Endothelial cell of umbilical vein (primary cell): ENCODE data around the gene DDX24. TPM values are rescaled to one million over a fixed set of nuclear protein-coding genes. Genes with fewer than 3 reads are reported as not detected.

Source experiments
- BruUV-seq: library from RNA; stranded (reverse); fragments of 400-500 nt; replicated peaks from 2 replicates; lab custom pipeline; 2021; lab: Mats Ljungman, UMichigan
- CTCF ChIA-PET: fragments of 300-600, 350-600 bp; sonication (Branson Sonifier 250); formaldehyde crosslinking; loops from one replicate; lab custom pipeline; 2021; ENCODE audit warnings: antibody characterized with exemption, inconsistent platforms; lab: Charles Lee
- POLR2A ChIA-PET: fragments of 300-600, 350-600 bp; sonication (Branson Sonifier 250); formaldehyde crosslinking; loops from one replicate; lab custom pipeline; 2021; ENCODE audit warnings: antibody characterized with exemption, inconsistent platforms; lab: Charles Lee
- DNase-seq: peaks from one replicate; pipeline ENCODE4 v3.0.0-alpha.2; 2011; ENCODE audit warnings: low read depth, low spot score
- FAIRE-seq: peaks from 2 replicates; lab custom pipeline; 2011; peaks lifted over from hg19 to GRCh38; lab: Jason Lieb, UNC
- H2AFZ ChIP-seq: 2 replicates; pipeline ENCODE4 v1.6.0; 2012; ENCODE audit warnings: low read depth, low read length, control low read depth, inconsistent platforms
- H3K27ac ChIP-seq: 2 replicates; pipeline ENCODE4 v1.5.1; 2011; ENCODE audit warnings: low read depth, mild to moderate bottlenecking, control low read depth, low read length, moderate library complexity; ENCODE audit not compliant: insufficient read depth
- H3K27me3 ChIP-seq, 2 experiments: 2 replicates each; pipeline versions ENCODE4 v1.6.0 to v1.6.1; 2011; ENCODE audit warnings: low read length in 2 of 2, mixed read lengths in 1 of 2; ENCODE audit not compliant: control insufficient read depth in 2 of 2, insufficient read depth in 2 of 2
- H3K36me3 ChIP-seq, 2 experiments: 2 replicates in 1 of 2; 3 replicates in 1 of 2; pipeline ENCODE4 v1.5.1; 2011; ENCODE audit warnings: low read length in 2 of 2, mild to moderate bottlenecking in 1 of 2, moderate library complexity in 1 of 2; ENCODE audit not compliant: control insufficient read depth in 2 of 2, insufficient read depth in 2 of 2; ENCODE audit errors: extremely low read depth in 1 of 2
- H3K4me1 ChIP-seq: 3 replicates; pipeline ENCODE4 v1.5.1; 2011; ENCODE audit warnings: mild to moderate bottlenecking, low read length; ENCODE audit not compliant: control insufficient read depth, insufficient read depth; ENCODE audit errors: extremely low read depth
- H3K4me2 ChIP-seq: 2 replicates; pipeline ENCODE4 v1.6.1; 2011; ENCODE audit warnings: low read length, control low read depth, mixed read lengths; ENCODE audit not compliant: insufficient read depth
- H3K4me3 ChIP-seq, 3 experiments: fragments of 200-600 bp in 1 of 3; sonication (generic), shearing (Covaris generic) in 1 of 3; replicated peaks in 1 of 3; 2 replicates each; pipeline ENCODE4 v1.5.1; 2011 to 2016; ENCODE audit warnings: control low read depth in 3 of 3, low read length in 3 of 3, mild to moderate bottlenecking in 2 of 3, inconsistent platforms in 1 of 3, low read depth in 1 of 3, moderate library complexity in 1 of 3; ENCODE audit not compliant: insufficient read depth in 1 of 3
- H3K79me2 ChIP-seq: 2 replicates; pipeline ENCODE4 v1.6.0; 2012; ENCODE audit warnings: low read length, inconsistent platforms; ENCODE audit not compliant: control insufficient read depth, insufficient read depth
- H3K9ac ChIP-seq: replicated peaks from 2 replicates; pipeline ENCODE3; 2011; ENCODE audit warnings: low read length, control low read depth; ENCODE audit not compliant: insufficient read depth; ENCODE audit errors: extremely low read depth
- H3K9me1 ChIP-seq: replicated peaks from 3 replicates; pipeline ENCODE4 v1.6.0; 2011; ENCODE audit warnings: mild to moderate bottlenecking, low read length; ENCODE audit not compliant: control insufficient read depth, insufficient read depth; ENCODE audit errors: extremely low read depth
- H3K9me3 ChIP-seq: replicated peaks from 2 replicates; pipeline ENCODE4 v1.5.1; 2012; ENCODE audit warnings: low read length, inconsistent platforms; ENCODE audit not compliant: control insufficient read depth, insufficient read depth
- H4K20me1 ChIP-seq: replicated peaks from 2 replicates; pipeline ENCODE3; 2011; ENCODE audit warnings: mild to moderate bottlenecking, low read length; ENCODE audit not compliant: control insufficient read depth, insufficient read depth; ENCODE audit errors: extremely low read depth
- EZH2 ChIP-seq: IDR thresholded peaks from 2 replicates; pipeline ENCODE4 v1.6.1; 2012; ENCODE audit warnings: borderline replicate concordance, low read depth, mild to moderate bottlenecking, moderate library complexity, low read length, inconsistent platforms; ENCODE audit not compliant: severe bottlenecking
- FOS ChIP-seq: IDR thresholded peaks from 2 replicates; pipeline ENCODE4 v1.6.1; 2011; ENCODE audit warnings: mild to moderate bottlenecking, low read length, moderate library complexity, borderline replicate concordance; ENCODE audit not compliant: insufficient read depth
- GATA2 ChIP-seq: IDR thresholded peaks from 2 replicates; pipeline ENCODE4 v1.7.0; 2011; ENCODE audit warnings: low read depth, mild to moderate bottlenecking, moderate library complexity, mixed read lengths, low read length; ENCODE audit not compliant: insufficient read length, insufficient read depth
- JUN ChIP-seq: IDR thresholded peaks from 2 replicates; pipeline ENCODE4 v1.6.1; 2011; ENCODE audit warnings: borderline replicate concordance, low read depth; ENCODE audit not compliant: insufficient read length, insufficient read depth
- MYC ChIP-seq: IDR thresholded peaks from one replicate; pipeline ENCODE4 v1.6.1; 2011; ENCODE audit warnings: mild to moderate bottlenecking, low read depth, low read length
- POLR2A ChIP-seq: IDR thresholded peaks from 2 replicates; pipeline ENCODE4 v1.6.1; 2012; ENCODE audit warnings: low read depth, mild to moderate bottlenecking, control low read depth, low read length
- POLR2AphosphoS5 ChIP-seq: IDR thresholded peaks from 2 replicates; pipeline ENCODE4 v1.6.1; 2012; ENCODE audit warnings: low read depth, mild to moderate bottlenecking, control low read depth, low read length, moderate library complexity; ENCODE audit not compliant: insufficient read depth
- dilution Hi-C: fragments of 300-500 bp; cut with MboI; formaldehyde crosslinking; loops from one replicate; pipeline ENCODE4 v1.15.0; 2019; ENCODE audit warnings: low sequenced_read_pairs; ENCODE audit not compliant: extremely low pct_ligation_motif_present
- intact Hi-C: fragments of 100-400 bp; cut with micrococcal nuclease; formaldehyde crosslinking; loops from one replicate; pipeline ENCODE4 v1.10.0; 2022
- polyA plus RNA-seq, 4 experiments: library from polyadenylated mRNA; depleted of rRNA in 3 of 4; stranded (reverse) in 3 of 4; unstranded in 1 of 4; fragments of >200 nt; gene quantifications; 2 replicates each; pipeline versions ENCODE4 v1.2.1 to v1.2.3, GENCODE V29; 2011 to 2012; ENCODE audit warnings: missing spikeins in 1 of 4
- total RNA-seq: library from RNA; stranded (reverse); gene quantifications from 2 replicates; pipeline ENCODE4 v1.2.3, GENCODE V29; 2021
- TF ChIP-seq, protein P1 (sequence below): IDR thresholded peaks from 2 replicates; pipeline ENCODE4 v1.6.1; 2011; ENCODE audit not compliant: insufficient read depth, insufficient read length
- TF ChIP-seq, protein P2 (sequence below), 2 donors: IDR thresholded peaks; 1 replicate in 1 of 2; 2 replicates in 1 of 2; pipeline ENCODE4 v1.5.1; 2011; ENCODE audit warnings: low read length in 2 of 2, mild to moderate bottlenecking in 2 of 2, moderate library complexity in 2 of 2, control low read depth in 1 of 2, inconsistent platforms in 1 of 2, low read depth in 1 of 2; ENCODE audit not compliant: insufficient read depth in 1 of 2; ENCODE audit errors: extremely low read depth in 1 of 2

Gene DDX24
- total and polyA plus RNA-seq, 2 donors (not counting 3 experiments of a cell fraction or from before 2014, with no cell fraction given), result 88.3 to 141 TPM

DNA sequence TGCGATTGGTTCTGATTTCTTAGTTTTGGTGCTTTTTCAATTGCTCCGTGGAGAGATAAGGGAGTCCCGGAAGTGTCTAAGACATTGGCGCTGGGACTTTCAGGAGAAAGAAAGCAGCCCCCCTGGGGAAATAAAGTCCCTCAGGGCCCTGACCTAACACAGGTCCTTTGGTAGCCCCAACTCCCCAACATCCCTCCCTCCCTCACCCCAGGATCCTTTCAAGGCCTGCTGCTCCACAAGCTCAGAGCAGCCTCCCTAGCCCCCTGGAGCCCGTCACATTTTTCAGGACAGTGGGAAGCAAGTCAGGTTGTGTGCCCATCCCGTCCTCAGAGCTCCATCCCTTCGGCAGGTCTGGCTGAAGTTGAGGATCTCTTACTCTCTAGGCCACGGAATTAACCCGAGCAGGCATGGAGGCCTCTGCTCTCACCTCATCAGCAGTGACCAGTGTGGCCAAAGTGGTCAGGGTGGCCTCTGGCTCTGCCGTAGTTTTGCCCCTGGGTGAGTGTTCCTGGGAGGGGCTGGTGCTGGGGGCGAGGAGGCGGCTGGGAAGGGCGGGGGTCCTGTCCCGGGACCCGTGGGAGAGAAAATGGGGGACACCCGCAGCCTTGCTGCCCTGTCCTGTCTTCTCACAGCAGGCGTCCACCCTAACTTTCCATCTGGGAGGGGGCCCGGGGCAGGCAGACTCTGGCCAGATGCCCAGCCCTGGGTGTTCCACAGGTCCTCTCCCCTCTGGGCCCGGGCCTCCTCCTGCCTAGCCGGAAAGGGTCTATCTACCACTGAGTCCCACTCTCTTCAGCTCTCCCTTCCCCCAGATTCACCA is 30.5 kb upstream of the DDX24 start:
- Histone ChIP-seq H3K9me1 (no peaks in the 10 kb centered on the region), H2AFZ (peak overlapping the region; percentile 91), H3K9ac (peak overlapping the region; percentile 75), H4K20me1 (no peaks in the 10 kb centered on the region), H3K4me1 (peaks cover 19% of the 10 kb centered on the region), H3K27ac (peak overlapping the region; percentile 67), H3K27me3 (no peaks in the 10 kb centered on the region), H3K4me3 (peak overlapping the region; percentile 20 to 76 (median 33)), H3K36me3 (no peaks in the 10 kb centered on the region), H3K79me2 (no peaks in the 10 kb centered on the region), H3K4me2 (peak overlapping the region; percentile 83), H3K9me3 (no peaks in the 10 kb centered on the region)
- FAIRE-seq (no peak), DNase-seq (no peak)
- intact Hi-C loops (loop anchor here (1.0 to 10.0 kb wide), 2 partner anchors 30 to 1057 kb away; partner anchors contain the start of genes DDX24 and IFI27L1), dilution Hi-C loops (no loop called here)
- TF ChIP-seq, protein P1, sequence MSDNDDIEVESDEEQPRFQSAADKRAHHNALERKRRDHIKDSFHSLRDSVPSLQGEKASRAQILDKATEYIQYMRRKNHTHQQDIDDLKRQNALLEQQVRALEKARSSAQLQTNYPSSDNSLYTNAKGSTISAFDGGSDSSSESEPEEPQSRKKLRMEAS, result no peak
- TF ChIP-seq JUN, result no peak
- no peak for TF ChIP-seq GATA2
- TF ChIP-seq, protein P2, sequence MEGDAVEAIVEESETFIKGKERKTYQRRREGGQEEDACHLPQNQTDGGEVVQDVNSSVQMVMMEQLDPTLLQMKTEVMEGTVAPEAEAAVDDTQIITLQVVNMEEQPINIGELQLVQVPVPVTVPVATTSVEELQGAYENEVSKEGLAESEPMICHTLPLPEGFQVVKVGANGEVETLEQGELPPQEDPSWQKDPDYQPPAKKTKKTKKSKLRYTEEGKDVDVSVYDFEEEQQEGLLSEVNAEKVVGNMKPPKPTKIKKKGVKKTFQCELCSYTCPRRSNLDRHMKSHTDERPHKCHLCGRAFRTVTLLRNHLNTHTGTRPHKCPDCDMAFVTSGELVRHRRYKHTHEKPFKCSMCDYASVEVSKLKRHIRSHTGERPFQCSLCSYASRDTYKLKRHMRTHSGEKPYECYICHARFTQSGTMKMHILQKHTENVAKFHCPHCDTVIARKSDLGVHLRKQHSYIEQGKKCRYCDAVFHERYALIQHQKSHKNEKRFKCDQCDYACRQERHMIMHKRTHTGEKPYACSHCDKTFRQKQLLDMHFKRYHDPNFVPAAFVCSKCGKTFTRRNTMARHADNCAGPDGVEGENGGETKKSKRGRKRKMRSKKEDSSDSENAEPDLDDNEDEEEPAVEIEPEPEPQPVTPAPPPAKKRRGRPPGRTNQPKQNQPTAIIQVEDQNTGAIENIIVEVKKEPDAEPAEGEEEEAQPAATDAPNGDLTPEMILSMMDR (IDR thresholded peaks at IDR 0.05; ENCODE audit: extremely low read depth in 1 of 2, insufficient read depth in 1 of 2, low read depth in 1 of 2, low read length in 2 of 2), result no peak
- TF ChIP-seq MYC, result no peak
- no peak for TF ChIP-seq EZH2
- TF ChIP-seq POLR2AphosphoS5, result no peak
- TF ChIP-seq POLR2A, result no peak
- no peak for TF ChIP-seq FOS
- ChIA-PET POLR2A (interaction anchor here (0.6 kb wide), 1 partner anchor 18 kb away, joined by 3 read pairs; no protein-coding TSS in a partner anchor), CTCF (interaction anchor here (0.6 to 6.1 kb wide), 5 partner anchors 12 to 75 kb away, joined by 3 to 67 read pairs (median 3); partner anchors contain the start of gene IFI27L2)
- BruUV-seq, result no TSS peak
